Activated CD8-positive, alpha-beta T cell treated with anti-CD3 and anti-CD28 coated beads for 36 hours (primary cell): Measurements from ENCODE around the gene FEM1B. TPM values are rescaled to one million over a fixed set of nuclear protein-coding genes. Genes with fewer than 3 reads are reported as not detected.

ENCODE experiments used
- ATAC-seq: fragments of 200-7000 bp; cut with Tn5 transposase; one replicate; pipeline ENCODE4 v1.10.0; 2021; ENCODE audit warnings: mild to moderate bottlenecking, moderate library complexity
- CTCF ChIA-PET: fragments of 350-600 bp; sonication (Branson Sonifier 250); formaldehyde crosslinking; loops from one replicate; lab custom pipeline; 2021; ENCODE audit warnings: antibody characterized with exemption; lab: Charles Lee
- POLR2A ChIA-PET: fragments of 350-600 bp; sonication (Branson Sonifier 250); formaldehyde crosslinking; loops from one replicate; lab custom pipeline; 2021; ENCODE audit warnings: antibody characterized with exemption; lab: Charles Lee
- DNase-seq: peaks from one replicate; pipeline ENCODE4 v3.0.0-alpha.2; 2020
- H3K27ac Mint-ChIP-seq: one replicate; pipeline ENCODE4 v1.8.0; 2021; ENCODE audit warnings: mild to moderate bottlenecking, mixed read lengths
- H3K27me3 Mint-ChIP-seq: one replicate; pipeline ENCODE4 v1.8.0; 2021; ENCODE audit warnings: mixed read lengths
- H3K36me3 Mint-ChIP-seq: one replicate; pipeline ENCODE4 v1.8.0; 2021; ENCODE audit warnings: low read depth, mixed read lengths
- H3K4me1 Mint-ChIP-seq: one replicate; pipeline ENCODE4 v1.8.0; 2021; ENCODE audit warnings: low read depth, mixed read lengths
- H3K4me3 Mint-ChIP-seq: one replicate; pipeline ENCODE4 v1.8.0; 2021; ENCODE audit warnings: mild to moderate bottlenecking, moderate library complexity, mixed read lengths
- H3K9me3 Mint-ChIP-seq: one replicate; pipeline ENCODE4 v1.8.0; 2021; ENCODE audit warnings: mixed read lengths
- CTCF ChIP-seq: fragments of 200-600 bp; IDR thresholded peaks from one replicate; pipeline ENCODE4 v1.8.0; 2022; ENCODE audit warnings: antibody characterized with exemption, mild to moderate bottlenecking
- intact Hi-C: fragments of 100-400 bp; cut with micrococcal nuclease; formaldehyde crosslinking; loops from one replicate; pipeline ENCODE4 v1.10.0; 2022
- total RNA-seq, 2 experiments: library from RNA; stranded (reverse); gene quantifications; one replicate each; pipeline ENCODE4 v1.2.3, GENCODE V29; 2021

The FEM1B gene
- total RNA-seq, 2 experiments from 2014 or later, result 37.1 to 44.4 TPM

- DNase-seq, result no peak
- ATAC-seq, result no peak
- Mint-ChIP-seq H3K36me3 (peaks cover 8% of the 10 kb centered on the region), H3K4me1 (no peaks in the 10 kb centered on the region), H3K9me3 (peaks cover 9% of the 10 kb centered on the region), H3K4me3 (no peak overlapping the region), H3K27me3 (peaks cover 5% of the 10 kb centered on the region), H3K27ac (no peak overlapping the region)
- ChIA-PET CTCF (interaction anchor here (1.1 to 2.2 kb wide), 3 partner anchors 9 to 63 kb away, joined by 3 to 9 read pairs (median 3); no protein-coding TSS in a partner anchor), POLR2A (no interaction called here)
- TF ChIP-seq CTCF, result no peak
- intact Hi-C loops, result no loop called here
These were observed 33.3 kb upstream of the FEM1B start for GRCh38 chr15:68244235-68244634.

- no peak overlapping the region for H3K27ac Mint-ChIP-seq
These were observed 28.4 kb upstream of the FEM1B start for GRCh38 chr15:68249058-68249713.

GRCh38 chr15:68252925-68253534, 24.5 kb upstream of the FEM1B start:
- peak; percentile 82 for TF ChIP-seq CTCF
- Mint-ChIP-seq H3K27me3 (peaks cover 3% of the 10 kb centered on the region), H3K36me3 (no peaks in the 10 kb centered on the region), H3K27ac (no peak overlapping the region), H3K4me3 (no peak overlapping the region), H3K4me1 (no peaks in the 10 kb centered on the region), H3K9me3 (no peaks in the 10 kb centered on the region)
- intact Hi-C loops, result loop anchor here (1.0 to 5.0 kb wide), 4 partner anchors 39 to 129 kb away; no protein-coding TSS in a partner anchor
- ChIA-PET POLR2A (interaction anchor here (0.9 to 1.2 kb wide), 3 partner anchors 22 to 40 kb away, joined by 3 to 4 read pairs (median 4); no protein-coding TSS in a partner anchor), CTCF (interaction anchor here (0.6 to 8.4 kb wide), 35 partner anchors 8 to 672 kb away, joined by 3 to 85 read pairs (median 6); partner anchors contain the start of genes CLN6 and FEM1B)
- DNase-seq (peak; percentile 66), ATAC-seq (peak; percentile 77)

More at GRCh38 chr15:68249058-68249713, 28.4 kb upstream of the FEM1B start:
- TF ChIP-seq CTCF, result no peak
- POLR2A ChIA-PET, result no interaction called here
- Mint-ChIP-seq H3K27me3 (peaks cover 8% of the 10 kb centered on the region), H3K4me1 (no peaks in the 10 kb centered on the region), H3K4me3 (no peak overlapping the region), H3K36me3 (peaks cover 3% of the 10 kb centered on the region), H3K9me3 (peaks cover 4% of the 10 kb centered on the region)
- no peak for ATAC-seq
- CTCF ChIA-PET, result interaction anchor here (1.1 to 8.4 kb wide), 3 partner anchors 27 to 301 kb away, joined by 4 to 85 read pairs (median 4); no protein-coding TSS in a partner anchor
- no peak for DNase-seq
- intact Hi-C loops, result no loop called here

GRCh38 chr15:68256675-68257450, 20.7 kb upstream of the FEM1B start:
- ChIA-PET POLR2A (interaction anchor here (0.8 to 1.2 kb wide), 2 partner anchors 21 to 41 kb away, joined by 3 to 8 read pairs; partner anchors contain the start of gene FEM1B), CTCF (interaction anchor here (0.7 to 8.4 kb wide), 3 partner anchors 9 to 50 kb away, joined by 3 to 85 read pairs (median 3); no protein-coding TSS in a partner anchor)
- no peak for TF ChIP-seq CTCF
- Mint-ChIP-seq H3K4me3 (peak overlapping the region; percentile 66), H3K9me3 (no peaks in the 10 kb centered on the region), H3K27me3 (peaks cover 1% of the 10 kb centered on the region), H3K36me3 (no peaks in the 10 kb centered on the region), H3K27ac (peak overlapping the region; percentile 57), H3K4me1 (peaks cover 5% of the 10 kb centered on the region)
- ATAC-seq (peak; percentile 62), DNase-seq (peak; percentile 72)
- intact Hi-C loops, result no loop called here
